GM12878 (cell line): ENCODE results near the gene ZNF174. TPM values are rescaled to one million over a fixed set of nuclear protein-coding genes. Genes with fewer than 3 reads are reported as not detected.

Source experiments
- ATAC-seq: fragments of 200-7000 bp; cut with Tn5 transposase; 3 replicates; pipeline ENCODE4 v1.9.1; 2020; ENCODE audit warnings: mild to moderate bottlenecking, moderate library complexity
- BruUV-seq: library from RNA; stranded (reverse); fragments of 400-500 nt; replicated peaks from 2 replicates; lab custom pipeline; 2021; lab: Mats Ljungman, UMichigan
- CTCF ChIA-PET: fragments of 300-600 bp; sonication (Branson Sonifier 250); formaldehyde crosslinking; extraction: SDS; loops from one replicate; lab custom pipeline; 2021; ENCODE audit warnings: inconsistent platforms; lab: Yijun Ruan, JAX
- POLR2A ChIA-PET: fragments of 350-600 bp; formaldehyde crosslinking; extraction: SDS; loops from one replicate; lab custom pipeline; 2021; ENCODE audit warnings: inconsistent platforms; lab: Charles Lee
- RAD21 ChIA-PET: fragments of 300-600 bp; sonication (Branson Sonifier 250); formaldehyde crosslinking; loops from one replicate; lab custom pipeline; 2023; ENCODE audit warnings: antibody characterized with exemption; ENCODE audit not compliant: unreplicated experiment; lab: Charles Lee
- SMC1A ChIA-PET: fragments of 300-600 bp; sonication (Branson Sonifier 250); formaldehyde crosslinking; loops from one replicate; lab custom pipeline; 2023; ENCODE audit not compliant: unreplicated experiment, uncharacterized antibody; lab: Charles Lee
- DNase-seq: peaks from one replicate; pipeline ENCODE4 v3.0.0-alpha.2; 2011; ENCODE audit warnings: low read depth, low spot score
- FAIRE-seq: peaks from 3 replicates; lab custom pipeline; 2011; peaks lifted over from hg19 to GRCh38; lab: Jason Lieb, UNC
- H2AFZ ChIP-seq: 2 replicates; pipeline ENCODE4 v1.6.0; 2011; ENCODE audit warnings: low read depth, low read length, control low read depth; ENCODE audit not compliant: control insufficient read depth
- H3K27ac ChIP-seq: 2 replicates; pipeline ENCODE4 v1.5.1; 2011; ENCODE audit warnings: control low read depth; ENCODE audit not compliant: control insufficient read depth, insufficient read depth
- H3K27me3 ChIP-seq, 2 experiments: replicated peaks in 1 of 2; 2 replicates each; pipeline versions ENCODE4 v1.6.0 to v1.6.1; 2011; ENCODE audit warnings: low read length in 1 of 2; ENCODE audit not compliant: control insufficient read depth in 2 of 2, insufficient read depth in 2 of 2
- H3K36me3 ChIP-seq, 2 experiments: 2 replicates each; pipeline ENCODE4 v1.5.1; 2011; ENCODE audit warnings: low read length in 1 of 2; ENCODE audit not compliant: control insufficient read depth in 2 of 2, insufficient read depth in 2 of 2
- H3K4me1 ChIP-seq: 2 replicates; pipeline ENCODE4 v1.6.1; 2011; ENCODE audit warnings: mild to moderate bottlenecking, low read length, moderate library complexity, mixed read lengths; ENCODE audit not compliant: control insufficient read depth, insufficient read depth
- H3K4me2 ChIP-seq: 2 replicates; pipeline ENCODE4 v1.6.0; 2011; ENCODE audit warnings: control low read depth; ENCODE audit not compliant: control insufficient read depth, insufficient read depth
- H3K4me3 ChIP-seq: fragments of 200-600 bp; sonication (generic); 2 replicates; pipeline ENCODE4 v1.5.1; 2016
- H3K79me2 ChIP-seq: 2 replicates; pipeline ENCODE4 v1.6.0; 2011; ENCODE audit warnings: low read length; ENCODE audit not compliant: control insufficient read depth, insufficient read depth
- H3K9ac ChIP-seq: 2 replicates; pipeline ENCODE4 v1.8.0; 2011; ENCODE audit warnings: low read length, control low read depth, mixed read lengths; ENCODE audit not compliant: control insufficient read depth, insufficient read depth
- H3K9me3 ChIP-seq: replicated peaks from 3 replicates; pipeline ENCODE4 v1.5.1; 2011; ENCODE audit warnings: mild to moderate bottlenecking, low read length; ENCODE audit not compliant: control insufficient read depth, insufficient read depth
- H4K20me1 ChIP-seq: 2 replicates; pipeline ENCODE4 v1.6.0; 2011; ENCODE audit not compliant: control insufficient read depth, insufficient read depth
- CREB1 ChIP-seq: IDR thresholded peaks from 2 replicates; pipeline ENCODE4 v1.6.1; 2012; ENCODE audit warnings: low read depth, mild to moderate bottlenecking, inconsistent platforms
- CTCF ChIP-seq, 3 experiments: IDR thresholded peaks in 2 of 3; conservative IDR thresholded peaks in 1 of 3; 2 replicates each; pipeline ENCODE4 v1.5.1; 2011; ENCODE audit warnings: low read depth in 3 of 3, low read length in 3 of 3, mild to moderate bottlenecking in 3 of 3, control low read depth in 2 of 3, moderate library complexity in 2 of 3, inconsistent platforms in 1 of 3, mixed read lengths in 1 of 3; ENCODE audit not compliant: control insufficient read depth in 2 of 3, insufficient read depth in 1 of 3; ENCODE audit errors: extremely low read depth in 1 of 3
- HDGF ChIP-seq: fragments of 450-650 bp; IDR thresholded peaks from 2 replicates; pipeline ENCODE4 v1.6.1; 2016; ENCODE audit warnings: antibody characterized with exemption
- IRF4 ChIP-seq: IDR thresholded peaks from 2 replicates; pipeline ENCODE4 v1.6.1; 2011; ENCODE audit warnings: low read depth, low read length
- IRF5 ChIP-seq: fragments of 450-650 bp; IDR thresholded peaks from 2 replicates; pipeline ENCODE4 v1.6.1; 2017; ENCODE audit warnings: borderline replicate concordance
- KAT2A ChIP-seq: conservative IDR thresholded peaks from 2 replicates; pipeline ENCODE4 v1.6.1; 2011; ENCODE audit warnings: low read depth, low read length; ENCODE audit not compliant: control insufficient read depth
- MEF2B ChIP-seq: fragments of 450-650 bp; IDR thresholded peaks from 2 replicates; pipeline ENCODE4 v1.6.1; 2018; ENCODE audit warnings: mild to moderate bottlenecking, moderate library complexity; ENCODE audit not compliant: partially characterized antibody, poor library complexity, severe bottlenecking
- PML ChIP-seq: IDR thresholded peaks from 2 replicates; pipeline ENCODE4 v1.6.1; 2012; ENCODE audit warnings: low read length, inconsistent platforms
- POLR2AphosphoS5 ChIP-seq: IDR thresholded peaks from 2 replicates; pipeline ENCODE4 v1.6.1; 2011; ENCODE audit warnings: mild to moderate bottlenecking, low read length, inconsistent platforms
- YBX1 ChIP-seq: fragments of 450-650 bp; IDR thresholded peaks from 2 replicates; pipeline ENCODE4 v1.6.1; 2016; ENCODE audit warnings: antibody characterized with exemption
- YY1 ChIP-seq: IDR thresholded peaks from 2 replicates; pipeline ENCODE4 v1.6.1; 2011; ENCODE audit warnings: low read depth, mild to moderate bottlenecking, low read length
- ZNF274 ChIP-seq: IDR thresholded peaks from one replicate; pipeline ENCODE4 v1.8.0; 2011; ENCODE audit not compliant: insufficient read length, insufficient read depth
- ZNF384 ChIP-seq: IDR thresholded peaks from 2 replicates; pipeline ENCODE4 v1.6.1; 2012; ENCODE audit warnings: low read depth, mild to moderate bottlenecking, low read length, improper control_type of control experiment, borderline replicate concordance
- ZNF622 ChIP-seq: fragments of 450-650 bp; IDR thresholded peaks from 2 replicates; pipeline ENCODE4 v1.6.1; 2017; ENCODE audit warnings: mild to moderate bottlenecking, inconsistent platforms
- WGBS: methylation state at CpG from one replicate; pipeline ENCODE4 v1.1.6; 2016; ENCODE audit warnings: low lambda C conversion rate; ENCODE audit not compliant: insufficient replicate concordance, insufficient coverage; ENCODE audit errors: missing lambda C conversion rate; 5-methylcytosine and 5-hydroxymethylcytosine counted together
- in situ Hi-C: fragments of 300-500 bp; cut with MboI; formaldehyde crosslinking; loops from 9 replicates; pipeline ENCODE4 v1.14.3; 2018; ENCODE audit warnings: mixed read lengths
- intact Hi-C: fragments of 100-400 bp; cut with micrococcal nuclease; formaldehyde crosslinking; loops from one replicate; pipeline ENCODE4 v1.14.2; 2022; ENCODE audit not compliant: unreplicated experiment
- polyA plus RNA-seq, 11 experiments: library from polyadenylated mRNA; depleted of rRNA in 4 of 11; unstranded in 6 of 11; stranded (reverse) in 5 of 11; fragments of >200 nt; fragmentation: Nextera tagmentation in 4 of 11; fragmentation: Illumina TruSeq in 1 of 11; extraction: Ambion mirVana in 4 of 11; extraction: Trizol in 1 of 11; gene quantifications; 1 replicate in 1 of 11; 2 replicates in 10 of 11; pipeline versions ENCODE4 v1.2.1 to v1.2.3, GENCODE V29; 2011 to 2016; ENCODE audit warnings: inconsistent platforms in 2 of 11, missing spikeins in 2 of 11, low read depth in 1 of 11
- total RNA-seq, 4 experiments: library from RNA; depleted of rRNA in 3 of 4; stranded (reverse); fragments of >200 nt in 3 of 4; fragmentation: Illumina TruSeq in 1 of 4; extraction: Trizol in 1 of 4; gene quantifications; 2 replicates each; pipeline versions ENCODE4 v1.2.1 to v1.2.3, GENCODE V29; 2013 to 2021
- TF ChIP-seq, protein P1 (sequence below): fragments of 150-350 bp; IDR thresholded peaks from 2 replicates; pipeline ENCODE4 v1.6.1; 2016; ENCODE audit warnings: low read depth, low read length
- TF ChIP-seq, protein P2 (sequence below): IDR thresholded peaks from 2 replicates; pipeline ENCODE4 v1.6.1; 2012; ENCODE audit warnings: low read depth, low read length, improper control_type of control experiment

The ZNF174 gene
- total and polyA plus RNA-seq, 10 of the 15 experiments (the other 5 are each of a cell fraction or from before 2014, with no cell fraction given) = 3.0 to 14.3 (median 10.1) TPM

DNA sequence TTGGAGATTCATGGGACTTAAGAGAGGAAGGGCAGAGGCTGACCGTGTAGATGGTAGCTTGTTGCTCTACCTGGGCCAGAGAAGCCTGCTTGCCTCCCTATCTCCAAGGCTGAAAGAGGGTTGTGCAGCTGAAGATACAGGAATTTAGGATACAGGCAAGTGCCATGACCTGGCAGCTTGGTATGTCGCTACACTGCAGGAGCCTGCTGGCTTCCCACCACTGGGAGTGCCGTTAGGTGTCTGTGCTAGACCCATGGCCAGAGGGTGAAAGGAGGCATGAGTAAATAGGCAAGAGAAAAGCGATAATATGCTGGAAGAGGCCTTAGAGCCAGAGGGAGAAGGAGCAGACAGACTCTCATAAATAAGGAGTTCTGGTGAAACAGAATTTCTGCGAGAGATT lies 53.1 kb downstream of the ZNF174 start:
- no peak overlapping the region for H3K27ac ChIP-seq
- ChIA-PET SMC1A (interaction anchor here (1.2 to 2.7 kb wide), 2 partner anchors 10 to 17 kb away, joined by 3 to 7 read pairs; partner anchors contain the start of genes NAA60 and ZNF597), CTCF (no interaction called here), POLR2A (interaction anchor here (0.6 to 0.7 kb wide), 2 partner anchors 52 to 55 kb away, joined by 3 read pairs; no protein-coding TSS in a partner anchor), RAD21 (no interaction called here)
- H3K4me3 ChIP-seq = no peak overlapping the region
- H3K79me2 ChIP-seq = peaks cover 15% of the 10 kb centered on the region
- DNase-seq = no peak
- no TSS peak for BruUV-seq
- H3K27me3 ChIP-seq = no peaks in the 10 kb centered on the region
- no peak overlapping the region for H2AFZ ChIP-seq
- WGBS = 86% methylated on average over 5 of the region's 5 CpGs
- in situ Hi-C loops = no loop called here
- no peaks in the 10 kb centered on the region; the same call in 2 of the 3 replicates for H3K9me3 ChIP-seq
- no peak overlapping the region for H3K9ac ChIP-seq
- intact Hi-C loops = no loop called here
- H3K4me1 ChIP-seq = peaks cover 4% of the 10 kb centered on the region
- ATAC-seq = no peak
- FAIRE-seq = no peak
- no peaks in the 10 kb centered on the region for H4K20me1 ChIP-seq
- H3K4me2 ChIP-seq = no peak overlapping the region
- no peaks in the 10 kb centered on the region for H3K36me3 ChIP-seq
- TF ChIP-seq, protein P1, sequence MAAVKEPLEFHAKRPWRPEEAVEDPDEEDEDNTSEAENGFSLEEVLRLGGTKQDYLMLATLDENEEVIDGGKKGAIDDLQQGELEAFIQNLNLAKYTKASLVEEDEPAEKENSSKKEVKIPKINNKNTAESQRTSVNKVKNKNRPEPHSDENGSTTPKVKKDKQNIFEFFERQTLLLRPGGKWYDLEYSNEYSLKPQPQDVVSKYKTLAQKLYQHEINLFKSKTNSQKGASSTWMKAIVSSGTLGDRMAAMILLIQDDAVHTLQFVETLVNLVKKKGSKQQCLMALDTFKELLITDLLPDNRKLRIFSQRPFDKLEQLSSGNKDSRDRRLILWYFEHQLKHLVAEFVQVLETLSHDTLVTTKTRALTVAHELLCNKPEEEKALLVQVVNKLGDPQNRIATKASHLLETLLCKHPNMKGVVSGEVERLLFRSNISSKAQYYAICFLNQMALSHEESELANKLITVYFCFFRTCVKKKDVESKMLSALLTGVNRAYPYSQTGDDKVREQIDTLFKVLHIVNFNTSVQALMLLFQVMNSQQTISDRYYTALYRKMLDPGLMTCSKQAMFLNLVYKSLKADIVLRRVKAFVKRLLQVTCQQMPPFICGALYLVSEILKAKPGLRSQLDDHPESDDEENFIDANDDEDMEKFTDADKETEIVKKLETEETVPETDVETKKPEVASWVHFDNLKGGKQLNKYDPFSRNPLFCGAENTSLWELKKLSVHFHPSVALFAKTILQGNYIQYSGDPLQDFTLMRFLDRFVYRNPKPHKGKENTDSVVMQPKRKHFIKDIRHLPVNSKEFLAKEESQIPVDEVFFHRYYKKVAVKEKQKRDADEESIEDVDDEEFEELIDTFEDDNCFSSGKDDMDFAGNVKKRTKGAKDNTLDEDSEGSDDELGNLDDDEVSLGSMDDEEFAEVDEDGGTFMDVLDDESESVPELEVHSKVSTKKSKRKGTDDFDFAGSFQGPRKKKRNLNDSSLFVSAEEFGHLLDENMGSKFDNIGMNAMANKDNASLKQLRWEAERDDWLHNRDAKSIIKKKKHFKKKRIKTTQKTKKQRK = no peak
- TF ChIP-seq, protein P2, sequence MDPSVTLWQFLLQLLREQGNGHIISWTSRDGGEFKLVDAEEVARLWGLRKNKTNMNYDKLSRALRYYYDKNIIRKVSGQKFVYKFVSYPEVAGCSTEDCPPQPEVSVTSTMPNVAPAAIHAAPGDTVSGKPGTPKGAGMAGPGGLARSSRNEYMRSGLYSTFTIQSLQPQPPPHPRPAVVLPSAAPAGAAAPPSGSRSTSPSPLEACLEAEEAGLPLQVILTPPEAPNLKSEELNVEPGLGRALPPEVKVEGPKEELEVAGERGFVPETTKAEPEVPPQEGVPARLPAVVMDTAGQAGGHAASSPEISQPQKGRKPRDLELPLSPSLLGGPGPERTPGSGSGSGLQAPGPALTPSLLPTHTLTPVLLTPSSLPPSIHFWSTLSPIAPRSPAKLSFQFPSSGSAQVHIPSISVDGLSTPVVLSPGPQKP = no peak
- no peak for TF ChIP-seq IRF4
- TF ChIP-seq ZNF384 = no peak
- no peak for TF ChIP-seq HDGF
- TF ChIP-seq MEF2B = no peak
- TF ChIP-seq KAT2A = no peak
- TF ChIP-seq ZNF274 = no peak
- TF ChIP-seq YBX1 = no peak
- no peak for TF ChIP-seq POLR2AphosphoS5
- TF ChIP-seq YY1 = no peak
- no peak for TF ChIP-seq PML
- TF ChIP-seq CTCF (IDR thresholded peaks at IDR 0.05 in 2 of 3, conservative IDR thresholded peaks at IDR 0.05 in 1 of 3; ENCODE audit: control insufficient read depth in 2 of 3, extremely low read depth in 1 of 3, insufficient read depth in 1 of 3, low read depth in 3 of 3, low read length in 3 of 3) = no peak
- TF ChIP-seq ZNF622 = no peak
- TF ChIP-seq CREB1 = no peak
- TF ChIP-seq IRF5 = no peak
